ENCODE data around the gene P2RY2.

- TF ChIP-seq CTCF (IDR thresholded peaks at IDR 0.05 in 2 of 3, conservative IDR thresholded peaks at IDR 0.05 in 1 of 3; ENCODE audit: borderline replicate concordance in 1 of 3, insufficient read depth in 1 of 3, low read depth in 2 of 3, low read length in 2 of 3) (no peak), SP1 (IDR thresholded peaks at IDR 0.05; ENCODE audit: low read depth) (no peak), POLR2A (IDR thresholded peaks at IDR 0.05; ENCODE audit: borderline replicate concordance, extremely low read depth, insufficient read depth, insufficient read length) (no peak), RAD21 (IDR thresholded peaks at IDR 0.05; ENCODE audit: low read depth) (no peak), ZBTB33 (IDR thresholded peaks at IDR 0.05; ENCODE audit: extremely low read depth, insufficient replicate concordance, low read length) (no peak), ZNF274 (IDR thresholded peaks at IDR 0.05; ENCODE audit: low read depth, low read length) (no peak), CEBPB (IDR thresholded peaks at IDR 0.05; ENCODE audit: low read depth) (no peak), ATF3 (IDR thresholded peaks at IDR 0.05) (no peak), REST (IDR thresholded peaks at IDR 0.05; ENCODE audit: low read depth) (no peak), SRF (IDR thresholded peaks at IDR 0.05; ENCODE audit: low read depth) (no peak)
These were observed 13.4 kb upstream of the P2RY2 start for GRCh38 chr11:73204711-73205121.

Data from HCT116 (cell line).